ENCODE results near the gene WDFY4. TPM values are rescaled to one million over a fixed set of nuclear protein-coding genes. Genes with fewer than 3 reads are reported as not detected.

The WDFY4 gene
- total and polyA plus RNA-seq, 2 experiments from 2014 or later, result 0.14 TPM; not detected in 1

DNA sequence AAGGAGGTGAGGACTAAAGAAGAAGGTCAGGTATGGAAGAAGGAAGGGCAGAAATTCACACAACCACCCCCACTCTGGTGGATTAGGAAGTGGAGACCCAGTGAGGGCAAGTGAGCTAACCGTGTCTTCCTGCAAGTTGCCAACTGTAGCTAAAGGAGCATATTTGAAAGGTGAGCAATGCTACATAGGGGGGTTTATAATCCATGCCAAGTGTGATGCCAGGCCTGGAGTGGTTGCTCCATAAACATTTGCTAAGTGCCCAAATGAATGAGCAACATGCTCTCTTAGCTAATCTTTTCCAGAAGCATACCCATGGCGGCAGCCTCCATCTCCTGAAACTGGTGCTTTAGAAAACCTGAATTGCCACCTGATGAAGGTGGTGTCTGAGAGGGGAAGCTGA, 133.4 kb downstream of the WDFY4 start (continued):
- TF ChIP-seq, protein P1, sequence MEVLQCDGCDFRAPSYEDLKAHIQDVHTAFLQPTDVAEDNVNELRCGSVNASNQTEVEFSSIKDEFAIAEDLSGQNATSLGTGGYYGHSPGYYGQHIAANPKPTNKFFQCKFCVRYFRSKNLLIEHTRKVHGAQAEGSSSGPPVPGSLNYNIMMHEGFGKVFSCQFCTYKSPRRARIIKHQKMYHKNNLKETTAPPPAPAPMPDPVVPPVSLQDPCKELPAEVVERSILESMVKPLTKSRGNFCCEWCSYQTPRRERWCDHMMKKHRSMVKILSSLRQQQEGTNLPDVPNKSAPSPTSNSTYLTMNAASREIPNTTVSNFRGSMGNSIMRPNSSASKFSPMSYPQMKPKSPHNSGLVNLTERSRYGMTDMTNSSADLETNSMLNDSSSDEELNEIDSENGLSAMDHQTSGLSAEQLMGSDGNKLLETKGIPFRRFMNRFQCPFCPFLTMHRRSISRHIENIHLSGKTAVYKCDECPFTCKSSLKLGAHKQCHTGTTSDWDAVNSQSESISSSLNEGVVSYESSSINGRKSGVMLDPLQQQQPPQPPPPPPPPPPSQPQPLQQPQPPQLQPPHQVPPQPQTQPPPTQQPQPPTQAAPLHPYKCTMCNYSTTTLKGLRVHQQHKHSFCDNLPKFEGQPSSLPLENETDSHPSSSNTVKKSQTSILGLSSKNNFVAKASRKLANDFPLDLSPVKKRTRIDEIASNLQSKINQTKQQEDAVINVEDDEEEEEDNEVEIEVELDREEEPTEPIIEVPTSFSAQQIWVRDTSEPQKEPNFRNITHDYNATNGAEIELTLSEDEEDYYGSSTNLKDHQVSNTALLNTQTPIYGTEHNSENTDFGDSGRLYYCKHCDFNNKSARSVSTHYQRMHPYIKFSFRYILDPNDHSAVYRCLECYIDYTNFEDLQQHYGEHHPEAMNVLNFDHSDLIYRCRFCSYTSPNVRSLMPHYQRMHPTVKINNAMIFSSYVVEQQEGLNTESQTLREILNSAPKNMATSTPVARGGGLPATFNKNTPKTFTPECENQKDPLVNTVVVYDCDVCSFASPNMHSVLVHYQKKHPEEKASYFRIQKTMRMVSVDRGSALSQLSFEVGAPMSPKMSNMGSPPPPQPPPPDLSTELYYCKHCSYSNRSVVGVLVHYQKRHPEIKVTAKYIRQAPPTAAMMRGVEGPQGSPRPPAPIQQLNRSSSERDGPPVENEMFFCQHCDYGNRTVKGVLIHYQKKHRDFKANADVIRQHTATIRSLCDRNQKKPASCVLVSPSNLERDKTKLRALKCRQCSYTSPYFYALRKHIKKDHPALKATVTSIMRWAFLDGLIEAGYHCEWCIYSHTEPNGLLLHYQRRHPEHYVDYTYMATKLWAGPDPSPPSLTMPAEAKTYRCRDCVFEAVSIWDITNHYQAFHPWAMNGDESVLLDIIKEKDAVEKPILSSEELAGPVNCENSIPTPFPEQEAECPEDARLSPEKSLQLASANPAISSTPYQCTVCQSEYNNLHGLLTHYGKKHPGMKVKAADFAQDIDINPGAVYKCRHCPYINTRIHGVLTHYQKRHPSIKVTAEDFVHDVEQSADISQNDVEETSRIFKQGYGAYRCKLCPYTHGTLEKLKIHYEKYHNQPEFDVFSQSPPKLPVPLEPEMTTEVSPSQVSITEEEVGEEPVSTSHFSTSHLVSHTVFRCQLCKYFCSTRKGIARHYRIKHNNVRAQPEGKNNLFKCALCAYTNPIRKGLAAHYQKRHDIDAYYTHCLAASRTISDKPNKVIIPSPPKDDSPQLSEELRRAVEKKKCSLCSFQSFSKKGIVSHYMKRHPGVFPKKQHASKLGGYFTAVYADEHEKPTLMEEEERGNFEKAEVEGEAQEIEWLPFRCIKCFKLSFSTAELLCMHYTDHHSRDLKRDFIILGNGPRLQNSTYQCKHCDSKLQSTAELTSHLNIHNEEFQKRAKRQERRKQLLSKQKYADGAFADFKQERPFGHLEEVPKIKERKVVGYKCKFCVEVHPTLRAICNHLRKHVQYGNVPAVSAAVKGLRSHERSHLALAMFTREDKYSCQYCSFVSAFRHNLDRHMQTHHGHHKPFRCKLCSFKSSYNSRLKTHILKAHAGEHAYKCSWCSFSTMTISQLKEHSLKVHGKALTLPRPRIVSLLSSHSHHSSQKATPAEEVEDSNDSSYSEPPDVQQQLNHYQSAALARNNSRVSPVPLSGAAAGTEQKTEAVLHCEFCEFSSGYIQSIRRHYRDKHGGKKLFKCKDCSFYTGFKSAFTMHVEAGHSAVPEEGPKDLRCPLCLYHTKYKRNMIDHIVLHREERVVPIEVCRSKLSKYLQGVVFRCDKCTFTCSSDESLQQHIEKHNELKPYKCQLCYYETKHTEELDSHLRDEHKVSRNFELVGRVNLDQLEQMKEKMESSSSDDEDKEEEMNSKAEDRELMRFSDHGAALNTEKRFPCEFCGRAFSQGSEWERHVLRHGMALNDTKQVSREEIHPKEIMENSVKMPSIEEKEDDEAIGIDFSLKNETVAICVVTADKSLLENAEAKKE (CRISPR knock-in tag; IDR thresholded peaks at IDR 0.05), result no peak
- TF ChIP-seq POLR2AphosphoS5 (IDR thresholded peaks at IDR 0.05; ENCODE audit: low read depth) (no peak), ZNF331 (CRISPR knock-in tag; IDR thresholded peaks at IDR 0.05; ENCODE audit: low read depth) (no peak)
- TF ChIP-seq, protein P2, sequence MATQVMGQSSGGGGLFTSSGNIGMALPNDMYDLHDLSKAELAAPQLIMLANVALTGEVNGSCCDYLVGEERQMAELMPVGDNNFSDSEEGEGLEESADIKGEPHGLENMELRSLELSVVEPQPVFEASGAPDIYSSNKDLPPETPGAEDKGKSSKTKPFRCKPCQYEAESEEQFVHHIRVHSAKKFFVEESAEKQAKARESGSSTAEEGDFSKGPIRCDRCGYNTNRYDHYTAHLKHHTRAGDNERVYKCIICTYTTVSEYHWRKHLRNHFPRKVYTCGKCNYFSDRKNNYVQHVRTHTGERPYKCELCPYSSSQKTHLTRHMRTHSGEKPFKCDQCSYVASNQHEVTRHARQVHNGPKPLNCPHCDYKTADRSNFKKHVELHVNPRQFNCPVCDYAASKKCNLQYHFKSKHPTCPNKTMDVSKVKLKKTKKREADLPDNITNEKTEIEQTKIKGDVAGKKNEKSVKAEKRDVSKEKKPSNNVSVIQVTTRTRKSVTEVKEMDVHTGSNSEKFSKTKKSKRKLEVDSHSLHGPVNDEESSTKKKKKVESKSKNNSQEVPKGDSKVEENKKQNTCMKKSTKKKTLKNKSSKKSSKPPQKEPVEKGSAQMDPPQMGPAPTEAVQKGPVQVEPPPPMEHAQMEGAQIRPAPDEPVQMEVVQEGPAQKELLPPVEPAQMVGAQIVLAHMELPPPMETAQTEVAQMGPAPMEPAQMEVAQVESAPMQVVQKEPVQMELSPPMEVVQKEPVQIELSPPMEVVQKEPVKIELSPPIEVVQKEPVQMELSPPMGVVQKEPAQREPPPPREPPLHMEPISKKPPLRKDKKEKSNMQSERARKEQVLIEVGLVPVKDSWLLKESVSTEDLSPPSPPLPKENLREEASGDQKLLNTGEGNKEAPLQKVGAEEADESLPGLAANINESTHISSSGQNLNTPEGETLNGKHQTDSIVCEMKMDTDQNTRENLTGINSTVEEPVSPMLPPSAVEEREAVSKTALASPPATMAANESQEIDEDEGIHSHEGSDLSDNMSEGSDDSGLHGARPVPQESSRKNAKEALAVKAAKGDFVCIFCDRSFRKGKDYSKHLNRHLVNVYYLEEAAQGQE (IDR thresholded peaks at IDR 0.05; ENCODE audit: unreplicated experiment), result no peak

DNA sequence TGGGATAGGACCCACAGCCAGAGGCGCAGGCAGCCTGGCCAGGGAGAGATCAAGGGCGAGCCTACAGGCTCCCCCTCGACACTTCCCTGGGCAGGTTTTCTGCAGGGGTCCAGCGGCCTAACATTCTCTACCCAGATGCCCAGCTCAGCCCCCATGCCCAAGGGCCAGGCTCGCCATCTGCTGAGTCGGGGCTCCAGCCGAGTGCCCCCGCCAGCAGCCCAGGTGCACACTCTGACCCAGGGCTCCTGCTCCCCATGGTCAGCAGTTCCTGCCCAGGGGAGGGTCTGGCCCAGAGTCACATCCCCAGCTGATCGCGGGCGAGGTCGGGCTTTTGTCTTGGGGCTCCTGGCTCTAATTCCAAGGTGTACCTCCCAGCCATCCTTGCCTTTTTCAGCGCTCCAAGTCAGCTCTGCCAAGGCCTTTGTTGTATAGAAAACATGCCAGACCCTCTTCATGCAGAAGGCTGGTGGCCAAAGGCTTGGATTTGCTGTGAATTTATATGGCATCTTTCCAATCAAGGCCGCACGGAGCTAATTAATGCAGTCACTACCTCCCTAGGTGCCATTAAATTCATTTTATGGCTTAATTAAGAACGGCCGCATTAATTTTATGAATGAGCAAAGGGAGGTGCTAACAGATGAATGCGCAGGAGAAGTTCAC, 134.3 kb downstream of the WDFY4 start:
- Histone ChIP-seq H3K4me2 (no peak overlapping the region), H3F3A (replicated peaks; ENCODE audit: low read depth) (no peaks in the 10 kb centered on the region), H3K4me3 (no peak overlapping the region), H3K27ac (ENCODE audit: low read depth) (no peak overlapping the region), H4K20me1 (replicated peaks; ENCODE audit: insufficient read depth) (no peaks in the 10 kb centered on the region), H2AFZ (no peak overlapping the region), H3K27me3 (ENCODE audit: insufficient read depth) (peaks cover 30% of the 10 kb centered on the region), H3K9me2 (ENCODE audit: insufficient read depth) (0 out of 2 replicates have a peak, but pooled peaks cover 3% of the 10 kb centered on the region), H3K36me3 (ENCODE audit: insufficient read depth) (no peaks in the 10 kb centered on the region), H3K4me1 (ENCODE audit: insufficient read depth) (no peaks in the 10 kb centered on the region), H3K79me2 (replicated peaks; ENCODE audit: insufficient read depth) (no peaks in the 10 kb centered on the region)
- Mint-ChIP-seq H3K27ac (no peak overlapping the region), H3K9me3 (no peaks in the 10 kb centered on the region), H3K27me3 (ENCODE audit: insufficient read depth, low read depth, poor library complexity) (peaks cover 1% of the 10 kb centered on the region), H3K4me1 (peaks cover 6% of the 10 kb centered on the region; the same call in 2 of the 3 replicates), H3K36me3 (ENCODE audit: low read depth) (no peaks in the 10 kb centered on the region), H3K4me3 (no peak overlapping the region)
- ATAC-seq, result no peak
- DNase-seq (ENCODE audit: low spot score), result no peak
- TF ChIP-seq CREB1 (CRISPR knock-in tag; IDR thresholded peaks at IDR 0.05; ENCODE audit: low read depth) (no peak), JUNB (IDR thresholded peaks at IDR 0.05; ENCODE audit: unreplicated experiment) (no peak), ZNF114 (CRISPR knock-in tag; IDR thresholded peaks at IDR 0.05) (no peak), EZH2phosphoT487 (IDR thresholded peaks at IDR 0.05; ENCODE audit: unreplicated experiment) (no peak), ZNF331 (CRISPR knock-in tag; IDR thresholded peaks at IDR 0.05; ENCODE audit: low read depth) (no peak)
- TF ChIP-seq, protein P3, sequence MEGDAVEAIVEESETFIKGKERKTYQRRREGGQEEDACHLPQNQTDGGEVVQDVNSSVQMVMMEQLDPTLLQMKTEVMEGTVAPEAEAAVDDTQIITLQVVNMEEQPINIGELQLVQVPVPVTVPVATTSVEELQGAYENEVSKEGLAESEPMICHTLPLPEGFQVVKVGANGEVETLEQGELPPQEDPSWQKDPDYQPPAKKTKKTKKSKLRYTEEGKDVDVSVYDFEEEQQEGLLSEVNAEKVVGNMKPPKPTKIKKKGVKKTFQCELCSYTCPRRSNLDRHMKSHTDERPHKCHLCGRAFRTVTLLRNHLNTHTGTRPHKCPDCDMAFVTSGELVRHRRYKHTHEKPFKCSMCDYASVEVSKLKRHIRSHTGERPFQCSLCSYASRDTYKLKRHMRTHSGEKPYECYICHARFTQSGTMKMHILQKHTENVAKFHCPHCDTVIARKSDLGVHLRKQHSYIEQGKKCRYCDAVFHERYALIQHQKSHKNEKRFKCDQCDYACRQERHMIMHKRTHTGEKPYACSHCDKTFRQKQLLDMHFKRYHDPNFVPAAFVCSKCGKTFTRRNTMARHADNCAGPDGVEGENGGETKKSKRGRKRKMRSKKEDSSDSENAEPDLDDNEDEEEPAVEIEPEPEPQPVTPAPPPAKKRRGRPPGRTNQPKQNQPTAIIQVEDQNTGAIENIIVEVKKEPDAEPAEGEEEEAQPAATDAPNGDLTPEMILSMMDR (conservative IDR thresholded peaks at IDR 0.05; ENCODE audit: low read depth in 2 of 2), result no peak
- TF ChIP-seq, protein P2 (IDR thresholded peaks at IDR 0.05; ENCODE audit: unreplicated experiment), result no peak
